Stimulated activated CD8-positive, alpha-beta memory T cell treated with anti-CD3 and anti-CD28 coated beads, Interleukin-4, amount 100 ng/mL, for 4 hours (primary cell): ENCODE measurements around the gene BRAF.
A peak's percentile ranks its signal among the peaks of the same experiment; 100 is the strongest.
"Not testable (repeated sequence)": the region's sequence is repeated elsewhere in the genome, so short reads cannot be mapped to it uniquely, and the experiment has no call there.

Experiments used
- DNase-seq, 2 donors: peaks; one replicate each; pipeline ENCODE4 v3.0.0-alpha.2; 2020; ENCODE audit warnings: low read depth in 2 of 2, low spot score in 1 of 2

BRAF gene

DNA sequence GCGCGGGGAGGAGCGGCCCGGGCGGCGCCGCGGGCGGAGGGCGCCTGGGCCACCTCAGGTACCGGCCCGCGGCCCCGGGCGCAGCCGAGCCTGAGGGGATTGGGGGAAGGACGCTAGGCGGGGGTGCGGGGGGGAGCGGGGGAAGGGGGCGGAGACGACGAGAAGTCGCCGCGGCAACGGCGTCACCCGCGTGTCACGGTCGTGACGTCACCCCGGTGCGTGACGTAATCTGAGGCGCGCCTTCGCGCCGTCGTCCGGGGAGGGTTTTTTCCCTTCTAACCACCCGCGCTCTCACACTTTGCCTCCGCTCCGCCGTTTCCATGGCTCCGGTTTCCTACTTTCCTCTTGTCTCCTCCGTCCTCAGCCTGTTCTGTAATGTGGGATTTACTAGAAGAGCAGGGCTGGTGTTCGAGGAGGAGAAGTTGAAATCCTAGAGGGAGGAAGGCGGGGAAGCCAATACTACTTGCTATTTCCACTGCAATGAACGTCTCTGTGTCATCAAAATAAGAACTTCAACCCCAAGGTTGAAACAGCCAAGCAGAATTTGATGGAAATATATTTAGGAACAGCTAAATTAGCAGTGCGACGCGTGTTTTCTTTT lies at the start of gene BRAF:
TSS of gene BRAF (minus strand) at position 109 of the 601 bp plus-strand sequence. CDS start 226 bp downstream, outside the sequence.
- DNase-seq, result peak; percentile 85 to 95

DNA sequence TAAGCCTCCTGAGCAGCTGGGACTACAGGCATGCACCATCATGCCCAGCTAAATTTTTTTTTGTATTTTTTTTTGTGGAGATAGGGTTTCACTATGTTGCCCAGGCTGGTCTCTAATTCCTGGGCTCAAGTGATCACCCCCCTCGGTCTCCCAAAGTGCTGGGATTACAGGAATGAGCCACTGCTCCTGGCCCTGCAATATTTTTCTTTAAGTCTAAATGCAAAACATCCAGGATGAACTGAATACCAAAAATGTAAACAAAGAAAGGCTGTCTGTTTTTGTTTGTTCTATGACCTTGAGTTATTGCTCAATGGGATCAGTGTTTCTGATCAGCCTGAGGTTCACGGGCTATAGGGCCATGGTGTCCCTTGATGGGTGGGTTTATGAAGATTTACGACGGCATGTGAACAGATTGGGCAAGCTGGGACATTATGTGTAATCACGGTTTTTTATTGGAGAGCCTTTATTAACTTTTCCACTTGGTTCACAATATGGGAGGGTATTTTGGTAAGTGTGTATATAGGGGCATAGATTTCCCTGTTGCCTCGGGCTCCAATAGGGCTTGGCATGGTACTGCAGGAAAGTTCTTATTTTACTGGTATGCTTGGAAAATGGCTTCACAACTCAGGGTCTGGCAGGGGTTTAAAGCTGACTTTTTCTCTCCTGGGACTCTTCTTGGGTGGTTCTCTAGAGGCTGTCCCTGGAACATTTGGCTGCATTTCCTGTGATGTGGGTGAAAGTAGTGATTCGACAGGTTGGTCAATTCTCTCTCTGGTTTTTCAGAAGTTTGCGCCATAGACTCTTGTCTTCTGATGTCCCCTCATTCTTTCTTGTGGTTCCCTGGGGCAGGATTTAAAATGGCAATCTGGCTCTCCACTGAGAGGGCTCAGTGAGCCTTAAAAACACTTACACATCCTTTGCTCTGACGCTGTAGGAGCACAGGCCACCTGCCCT lies 48.4 kb upstream of the BRAF start:
- no peak for DNase-seq

DNA sequence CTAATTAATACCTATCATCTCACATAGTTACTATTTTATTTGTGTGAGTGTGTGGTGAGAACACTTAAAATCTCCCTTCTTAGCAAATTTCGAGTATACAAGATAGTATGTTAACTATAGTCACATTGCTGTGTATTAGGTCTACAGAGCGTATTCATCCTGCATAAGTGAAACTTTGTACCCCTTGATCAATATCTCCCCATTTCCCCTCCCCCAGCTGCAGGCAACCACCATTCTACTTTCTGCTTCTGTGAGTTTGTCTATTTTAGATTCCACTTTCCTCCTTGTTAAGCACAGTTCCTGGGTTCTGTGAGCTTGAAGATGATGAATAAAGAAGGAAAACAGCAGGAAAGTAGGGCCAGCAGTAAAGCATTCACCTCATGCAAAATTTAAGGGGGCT lies 47.6 kb upstream of the BRAF start:
- DNase-seq, result no peak

DNA sequence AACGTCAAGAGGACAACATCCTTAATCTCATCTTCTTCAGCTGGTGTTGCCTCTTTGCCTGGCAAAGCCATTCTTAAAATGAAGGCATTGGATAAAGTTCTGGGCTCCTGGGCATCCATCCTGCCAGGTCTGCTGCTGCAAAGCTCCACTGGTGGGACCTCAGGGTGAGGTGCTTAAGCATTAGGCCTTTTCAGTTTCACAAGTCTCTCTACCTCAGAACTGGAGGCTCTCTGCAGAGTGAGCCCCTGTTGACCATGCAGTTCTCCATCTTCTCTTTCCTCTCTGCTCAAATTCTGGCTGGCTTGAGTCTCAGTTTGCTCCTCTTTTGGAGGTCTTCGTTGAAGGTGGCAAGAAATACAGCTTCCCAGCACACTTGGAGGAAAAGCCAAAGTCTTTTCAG lies 42.7 kb upstream of the BRAF start:
- no peak for DNase-seq

DNA sequence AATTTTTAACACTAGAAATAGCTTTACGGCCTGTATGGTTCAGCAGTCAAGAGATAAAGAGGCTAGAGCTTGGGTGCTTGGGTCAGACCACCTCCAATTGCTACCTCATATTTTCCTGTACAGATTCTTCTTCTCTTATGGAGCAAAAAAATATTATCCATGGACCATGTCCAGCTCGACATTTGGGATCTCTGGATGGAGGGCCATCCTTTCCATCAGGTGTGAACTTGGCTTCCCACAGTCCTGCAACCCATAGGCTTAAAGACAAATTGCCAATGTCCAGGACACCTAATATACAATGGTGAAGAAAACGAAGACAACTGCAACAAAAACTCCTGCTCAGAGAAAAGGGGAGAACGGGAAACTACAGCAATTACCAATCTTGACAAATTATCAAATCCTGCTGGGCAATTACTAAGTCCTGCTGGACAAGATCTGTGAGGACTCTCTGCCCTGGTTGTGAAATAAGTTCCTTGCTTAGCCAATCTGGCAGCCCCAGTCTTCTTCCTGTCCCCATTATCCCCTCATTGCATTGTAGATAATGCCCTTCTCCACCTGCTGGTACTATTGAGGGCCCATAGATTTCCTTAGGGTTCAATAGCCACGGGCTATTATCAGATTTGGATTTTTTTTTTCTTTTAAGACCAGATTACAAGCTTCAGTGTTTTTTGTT lies 42.0 kb upstream of the BRAF start:
- no peak for DNase-seq

DNA sequence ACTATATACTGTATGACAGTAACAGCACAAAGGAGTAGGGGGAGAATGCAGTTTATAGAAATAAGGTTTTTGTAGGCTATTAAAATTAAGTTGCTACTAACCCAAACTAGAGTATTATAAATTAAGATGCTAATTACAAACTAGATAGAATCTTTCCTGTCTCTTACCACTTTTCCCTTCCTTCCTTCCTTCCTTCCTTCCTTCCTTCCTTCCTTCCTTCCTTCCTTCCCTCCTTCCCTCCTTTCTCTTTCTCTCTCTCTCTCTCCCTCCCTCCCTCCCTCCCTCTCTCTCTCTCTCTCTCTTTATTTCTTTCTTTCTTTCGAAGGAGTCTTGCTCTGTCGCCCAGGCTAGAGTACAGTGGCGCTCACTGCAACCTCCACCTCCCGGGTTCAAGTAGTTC lies 36.4 kb upstream of the BRAF start:
- DNase-seq, result no peak

DNA sequence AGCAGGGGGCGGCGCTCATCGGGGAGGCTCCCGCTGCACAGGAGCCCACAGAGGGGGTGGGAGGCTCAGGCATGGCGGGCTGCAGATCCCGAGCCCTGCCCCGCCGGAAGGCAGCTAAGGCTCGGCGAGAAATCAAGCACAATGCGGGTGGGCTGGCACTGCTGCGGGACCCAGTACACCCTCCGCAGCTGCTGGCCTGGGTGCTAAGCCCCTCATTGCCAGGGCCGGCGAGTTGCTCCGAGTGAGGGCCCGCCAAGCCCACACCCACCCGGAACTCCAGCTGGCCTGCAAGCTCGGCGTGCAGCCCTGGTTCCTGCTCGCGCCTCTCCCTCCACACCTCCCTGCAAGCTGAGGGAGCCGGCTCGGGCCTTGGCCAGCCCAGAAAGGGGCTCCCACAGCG lies 32.3 kb upstream of the BRAF start:
- DNase-seq, result not testable (repeated sequence)

DNA sequence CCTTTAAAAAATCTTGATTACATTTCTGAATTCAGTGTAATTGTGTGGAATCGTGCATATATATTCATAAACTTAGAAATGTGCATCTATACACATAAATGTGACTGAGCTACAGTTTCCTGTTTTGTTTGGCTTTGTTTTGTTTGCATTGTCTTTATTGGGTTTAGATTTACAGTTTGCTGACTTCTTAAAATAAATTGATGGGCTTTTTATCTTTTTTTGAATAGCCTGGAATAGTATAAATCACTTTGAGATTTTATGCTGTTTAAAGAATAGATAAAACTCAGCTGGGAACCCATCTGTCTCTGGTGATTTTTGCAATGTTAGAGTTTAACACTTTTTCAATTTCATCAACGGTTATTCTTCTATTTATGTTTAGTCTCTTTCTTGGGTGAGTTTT lies 21.2 kb upstream of the BRAF start:
- no peak for DNase-seq

DNA sequence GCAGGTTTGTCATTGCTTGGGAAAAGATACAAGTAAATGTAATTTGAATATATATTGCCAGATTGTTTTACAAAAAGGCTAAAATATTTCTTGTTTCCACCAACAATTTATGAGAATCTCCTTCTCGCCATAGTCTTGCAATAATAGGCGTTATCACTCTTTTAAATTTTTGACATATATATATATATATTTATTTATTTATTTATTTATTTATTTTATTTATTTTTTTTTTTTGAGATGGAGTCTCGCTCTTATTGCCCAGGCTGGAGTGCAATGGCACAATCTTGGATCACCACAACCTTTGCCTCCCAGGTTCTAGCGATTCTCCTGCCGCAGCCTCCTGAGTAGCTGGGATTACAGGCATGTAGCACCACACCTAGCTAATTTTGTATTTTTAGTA lies 17.5 kb upstream of the BRAF start:
- not testable (repeated sequence) for DNase-seq

DNA sequence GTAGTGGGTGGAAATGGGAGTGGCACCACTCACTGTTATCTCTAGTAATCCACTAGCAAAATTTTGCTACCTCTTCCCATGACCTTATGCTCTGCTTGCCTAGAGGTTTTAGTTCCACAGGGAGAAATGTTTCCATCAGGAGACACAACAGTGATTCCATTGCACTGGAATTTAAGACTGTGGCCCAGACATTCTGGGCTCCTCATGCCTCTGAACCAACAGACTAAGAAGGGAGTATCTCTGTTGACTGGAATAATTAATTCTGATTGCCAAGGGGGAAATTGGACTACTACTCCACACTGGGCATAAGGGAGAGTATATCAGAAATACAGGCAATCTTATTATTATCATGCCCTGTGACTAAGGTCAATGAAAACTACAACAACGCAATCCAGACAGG lies 16.2 kb upstream of the BRAF start:
- DNase-seq, result no peak

DNA sequence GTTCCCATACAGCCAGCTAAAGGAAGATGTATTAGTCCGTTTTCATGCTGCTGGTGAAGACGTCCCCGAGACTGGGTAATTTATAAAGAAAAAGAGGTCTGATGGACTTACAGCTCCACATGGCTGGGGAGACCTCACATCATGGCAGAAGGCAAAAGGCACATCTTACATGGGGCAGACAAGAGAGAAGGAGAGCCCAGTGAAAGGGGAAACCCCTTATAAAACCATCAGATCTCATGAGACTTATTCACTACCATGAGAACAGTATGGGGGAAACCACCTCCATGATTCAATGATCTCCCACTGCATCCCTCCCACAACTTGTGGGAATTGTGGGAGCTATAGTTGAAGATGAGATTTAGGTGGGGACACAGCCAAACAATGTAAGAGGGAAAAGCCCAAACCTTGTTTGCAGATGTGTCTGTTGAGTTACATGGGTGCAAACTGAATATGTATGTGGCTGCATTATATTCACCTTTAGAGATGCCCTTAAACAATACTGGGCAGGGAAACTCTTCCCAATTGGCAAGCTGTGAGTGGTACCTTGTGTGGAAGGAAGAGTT lies 13.1 kb upstream of the BRAF start:
- no peak for DNase-seq

DNA sequence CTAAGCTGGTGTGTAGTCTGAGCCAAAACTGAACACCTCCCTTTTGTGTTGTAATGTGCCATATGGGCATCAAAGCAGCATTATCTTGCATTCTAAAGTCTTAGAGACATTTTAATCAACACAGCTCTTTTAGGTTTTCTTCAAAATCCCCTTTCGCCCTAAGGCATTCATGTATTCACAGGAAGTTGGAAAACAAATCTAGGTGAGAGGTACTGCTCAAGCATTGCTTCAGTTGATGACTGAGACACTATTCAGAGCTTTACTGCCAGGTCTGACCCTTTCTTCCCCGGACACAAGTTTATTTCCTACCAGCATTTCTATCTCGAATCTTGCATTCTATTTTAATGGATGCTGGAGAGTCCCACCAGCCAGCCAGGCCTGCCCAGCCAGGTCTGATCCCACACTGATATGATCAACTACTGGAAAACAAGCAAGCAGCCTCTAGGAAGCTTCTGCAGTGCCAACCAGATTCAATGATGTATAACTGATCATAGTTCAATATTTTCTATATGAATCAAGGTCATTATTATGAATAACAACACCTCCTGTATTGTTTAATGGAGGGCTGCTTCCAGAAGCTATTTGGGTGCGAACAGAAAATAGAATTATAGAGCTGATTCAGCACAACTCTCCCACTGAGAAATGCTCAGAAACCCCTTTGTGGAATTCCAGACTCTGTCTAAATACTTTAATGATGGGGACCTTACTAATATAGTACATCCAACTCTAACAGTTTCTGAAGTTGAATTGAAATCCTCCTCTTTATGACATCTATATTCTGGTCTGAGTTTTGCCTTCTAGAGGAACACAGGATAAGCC lies 4.0 kb upstream of the BRAF start:
- DNase-seq, result no peak

DNA sequence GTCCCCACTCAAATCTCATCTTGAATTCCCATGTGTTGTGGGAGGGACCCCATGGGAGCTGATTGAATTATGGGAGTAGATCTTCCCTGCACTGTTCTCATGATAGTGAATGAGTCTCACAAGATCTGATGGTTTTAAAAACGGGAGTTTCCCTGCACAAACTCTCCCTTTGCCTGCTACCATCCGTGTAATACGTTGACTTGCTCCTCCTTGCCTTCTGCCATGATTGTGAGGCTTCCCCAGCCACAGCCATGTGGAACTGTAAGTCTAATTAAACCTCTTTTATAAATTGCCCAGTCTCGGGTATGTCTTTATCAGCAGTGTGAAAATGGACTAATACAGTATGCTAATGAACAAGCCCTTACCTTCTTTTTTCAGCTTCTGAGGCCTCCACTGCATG lies 3.2 kb upstream of the BRAF start:
- DNase-seq, result not testable (repeated sequence)

DNA sequence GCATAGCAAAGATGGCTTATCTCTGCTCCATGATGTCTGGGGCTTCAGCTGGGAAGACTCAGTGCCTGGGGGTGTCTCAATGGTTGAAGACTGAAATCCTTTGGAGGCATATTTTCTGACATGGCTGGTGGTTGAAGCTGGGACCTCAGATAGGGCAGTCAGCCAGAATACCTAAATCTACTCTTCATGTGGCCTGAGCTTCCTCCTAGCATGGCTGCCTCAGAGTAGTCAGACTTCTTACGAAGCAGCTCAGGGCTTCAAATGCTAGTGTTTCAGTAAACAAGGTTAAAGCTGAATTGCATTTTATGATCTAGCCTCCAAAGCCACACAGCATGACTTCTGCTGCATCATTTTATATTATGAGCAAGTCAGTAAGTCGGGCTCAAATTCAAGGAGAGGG lies 2.6 kb upstream of the BRAF start:
- DNase-seq, result no peak

DNA sequence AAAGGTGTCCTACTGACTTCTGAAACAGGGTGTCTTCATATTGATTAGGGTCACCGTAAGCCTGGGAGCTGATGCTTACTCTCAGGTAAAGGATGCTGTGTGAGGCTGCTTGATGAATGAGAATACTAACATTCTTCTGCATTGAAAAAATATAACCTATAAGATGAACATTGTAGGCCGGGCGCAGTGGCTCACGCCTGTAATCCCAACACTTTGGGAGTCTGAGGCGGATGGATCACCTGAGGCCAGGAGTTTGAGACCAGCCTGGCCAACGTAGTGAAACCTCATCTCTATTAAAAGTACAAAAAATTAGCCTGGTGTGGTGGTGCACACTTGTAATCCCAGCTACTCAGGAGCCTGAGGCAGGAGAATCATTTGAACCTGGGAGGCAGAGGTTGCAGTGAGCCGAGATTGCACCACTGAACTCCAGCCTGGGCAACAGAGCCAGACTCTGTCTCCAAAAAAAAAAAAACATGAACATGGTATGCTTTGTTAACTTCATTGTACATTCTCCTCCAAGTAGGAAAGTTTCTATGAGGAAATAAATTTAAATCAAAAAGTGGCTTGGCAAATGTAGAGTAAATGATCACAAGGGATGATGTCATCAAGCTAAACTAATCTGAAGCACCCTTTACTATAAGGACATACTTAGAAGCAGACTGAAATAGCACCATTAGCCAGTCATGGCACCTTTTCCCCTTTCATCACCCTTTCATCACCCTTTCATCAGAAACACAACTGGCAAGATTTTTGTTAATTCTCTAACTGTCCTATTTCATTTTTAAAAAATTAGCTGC lies 1.5 kb upstream of the BRAF start:
- no peak for DNase-seq

DNA sequence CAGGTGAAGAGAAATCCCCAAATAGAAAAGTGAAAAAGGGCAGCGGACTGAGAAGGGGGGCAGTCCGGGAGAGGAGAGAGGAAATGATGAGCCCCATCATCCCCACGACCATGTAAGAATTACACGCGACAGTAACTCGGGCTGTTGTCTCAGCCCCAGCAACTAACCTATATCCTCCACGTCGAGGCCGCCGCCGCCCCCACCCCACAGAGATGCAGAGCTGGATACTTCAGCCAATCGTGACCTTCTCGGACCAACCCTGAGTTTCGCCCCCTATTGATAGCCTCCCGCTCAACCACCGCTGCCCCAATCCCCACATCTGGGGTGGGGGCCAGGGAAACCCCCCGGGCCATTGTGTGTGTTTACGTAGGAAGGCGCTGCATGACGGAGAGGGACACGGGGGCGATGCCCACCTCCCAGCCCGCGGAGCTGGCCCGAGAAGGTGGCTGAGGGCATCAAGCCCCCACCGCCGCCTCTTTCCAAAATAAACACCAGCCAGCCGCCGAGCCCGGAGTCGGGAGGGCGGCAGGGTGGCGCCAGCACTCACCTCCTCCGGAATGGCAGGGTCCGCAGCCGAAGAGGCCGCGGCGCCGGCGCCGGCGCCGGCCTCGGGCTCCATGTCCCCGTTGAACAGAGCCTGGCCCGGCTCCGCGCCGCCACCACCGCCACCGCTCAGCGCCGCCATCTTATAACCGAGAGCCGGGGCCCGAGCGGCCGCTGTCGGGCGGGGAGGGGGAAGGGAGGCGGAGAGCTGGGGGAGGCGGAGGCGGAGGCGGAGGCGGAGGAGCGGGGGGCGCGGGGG lies 509 bp downstream of the BRAF start:
- peak; percentile 38 to 51 for DNase-seq

DNA sequence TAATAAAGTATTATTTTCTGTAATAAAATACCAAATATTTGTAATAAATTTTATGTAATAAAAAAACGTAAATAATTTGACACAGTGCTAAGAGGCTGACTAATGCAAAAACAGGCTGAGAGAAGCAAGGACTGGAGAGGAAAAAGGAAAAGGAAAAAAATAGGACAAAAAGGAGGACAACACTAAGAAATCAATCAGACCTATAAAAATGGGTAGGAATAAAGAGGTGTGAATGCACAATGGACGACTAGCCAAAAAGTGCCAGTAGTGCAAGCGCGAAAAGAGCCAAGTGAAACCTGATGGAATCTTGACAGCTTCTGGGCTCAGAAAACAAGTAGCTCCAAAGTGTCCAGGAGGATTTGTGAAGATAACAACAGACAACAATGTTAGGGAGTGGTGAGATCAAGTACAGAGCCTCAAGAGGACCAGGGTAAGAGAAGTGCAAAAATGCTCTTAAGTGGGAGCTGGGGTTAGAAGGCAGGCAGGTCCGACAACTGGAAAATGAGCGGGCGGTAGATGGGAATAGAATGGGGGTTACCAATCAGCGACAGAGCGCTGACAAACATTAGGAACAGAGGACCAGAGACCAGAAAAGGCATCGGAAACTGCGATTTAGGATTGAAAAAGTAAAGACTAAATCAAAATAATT lies 1.2 kb downstream of the BRAF start:
- DNase-seq, result no peak

DNA sequence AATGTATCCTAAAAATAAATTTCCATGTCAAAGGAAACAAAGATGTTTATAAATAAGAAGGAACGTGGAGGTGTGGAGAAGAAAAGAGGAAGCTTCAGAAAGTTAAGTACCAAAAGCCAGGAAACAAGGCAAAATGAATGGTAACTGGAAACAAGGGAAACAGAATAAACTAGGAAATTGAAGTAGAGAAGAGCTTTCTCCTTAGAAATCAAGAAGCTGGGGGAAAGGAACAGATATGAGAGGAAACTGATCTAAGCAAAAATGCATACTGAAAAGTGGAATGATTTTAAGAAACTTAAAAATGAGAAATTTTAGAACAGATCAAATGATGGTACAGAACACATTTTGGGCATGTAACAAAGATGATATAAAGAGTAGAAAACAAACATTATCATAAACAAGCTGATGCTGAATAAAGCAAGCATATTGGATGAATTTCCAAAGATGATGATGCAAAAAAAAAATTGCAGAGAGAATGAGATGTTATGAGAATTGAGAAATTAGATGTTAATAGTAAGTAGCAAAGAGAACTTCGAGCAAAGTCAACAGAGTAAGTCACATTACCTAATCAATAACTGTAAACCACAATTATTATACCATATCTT lies 1.9 kb downstream of the BRAF start:
- DNase-seq, result no peak
